ENCODE data around the gene GALNT4. TPM values are rescaled to one million over a fixed set of nuclear protein-coding genes. Genes with fewer than 3 reads are reported as not detected.

GALNT4 gene
- total RNA-seq, 1 donor from 2014 or later: 9.1 TPM

- Mint-ChIP-seq H3K27ac (no peak overlapping the region), H3K36me3 (ENCODE audit: low read depth) (no peaks in the 10 kb centered on the region), H3K27me3 (ENCODE audit: low read depth) (no peaks in the 10 kb centered on the region), H3K4me1 (ENCODE audit: low read depth) (peaks cover 9% of the 10 kb centered on the region), H3K4me3 (ENCODE audit: low read depth) (no peak overlapping the region), H3K9me3 (no peaks in the 10 kb centered on the region)
- intact Hi-C loops (cut with micrococcal nuclease): loop anchor here (10.0 kb wide), 2 partner anchors 469 to 1309 kb away; no protein-coding TSS in a partner anchor
- DNase-seq (ENCODE audit: low spot score): no peak
These were observed 21.6 kb upstream of the GALNT4 start for GRCh38 chr12:89546151-89546550.

DNA sequence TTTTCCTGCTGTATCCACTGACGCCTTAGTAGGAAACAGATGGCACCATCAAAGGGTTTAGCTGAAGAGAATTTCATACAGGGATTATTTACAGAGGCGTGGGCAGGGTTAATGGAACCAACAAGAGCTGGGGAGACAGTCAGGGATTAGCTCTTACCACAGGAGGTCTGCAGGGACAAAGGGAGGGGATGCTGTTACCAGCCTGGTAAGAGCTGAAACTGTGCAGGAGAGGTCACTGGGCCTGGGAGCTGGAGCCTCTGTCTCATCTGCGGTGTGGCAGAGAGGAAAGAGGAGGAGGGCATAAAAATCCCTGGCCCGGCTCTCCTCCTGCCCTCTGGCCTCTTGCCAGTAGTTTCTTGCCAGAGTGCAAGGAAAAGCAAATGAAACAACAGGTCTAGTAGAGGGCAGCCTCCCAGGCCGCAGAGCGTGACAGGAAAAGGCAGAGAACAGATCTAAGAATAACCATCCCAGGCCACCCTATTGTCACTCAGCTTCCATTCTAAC lies 20.1 kb upstream of the GALNT4 start:
- intact Hi-C loops (cut with micrococcal nuclease): loop anchor here (5.0 to 10.0 kb wide), 4 partner anchors 163 to 1310 kb away; partner anchors contain the start of gene ATP2B1

GRCh38 chr12:89544022-89544421 lies 19.4 kb upstream of the GALNT4 start:
- no peak for DNase-seq (ENCODE audit: low spot score)
- Mint-ChIP-seq H3K4me1 (ENCODE audit: low read depth) (peaks cover 9% of the 10 kb centered on the region), H3K27ac (no peak overlapping the region), H3K4me3 (ENCODE audit: low read depth) (no peak overlapping the region), H3K27me3 (ENCODE audit: low read depth) (no peaks in the 10 kb centered on the region), H3K36me3 (ENCODE audit: low read depth) (no peaks in the 10 kb centered on the region), H3K9me3 (no peaks in the 10 kb centered on the region)
- intact Hi-C loops (cut with micrococcal nuclease): loop anchor here (5.0 to 10.0 kb wide), 4 partner anchors 163 to 1311 kb away; partner anchors contain the start of gene ATP2B1

More for the DNA sequence above, 20.1 kb upstream of the GALNT4 start:
- H3K4me3 Mint-ChIP-seq (ENCODE audit: low read depth): no peak overlapping the region
- H3K9me3 Mint-ChIP-seq: no peaks in the 10 kb centered on the region
- H3K27ac Mint-ChIP-seq: no peak overlapping the region
- no peaks in the 10 kb centered on the region for H3K27me3 Mint-ChIP-seq (ENCODE audit: low read depth)
- DNase-seq (ENCODE audit: low spot score): no peak
- peaks cover 9% of the 10 kb centered on the region for H3K4me1 Mint-ChIP-seq (ENCODE audit: low read depth)
- H3K36me3 Mint-ChIP-seq (ENCODE audit: low read depth): no peaks in the 10 kb centered on the region

DNA sequence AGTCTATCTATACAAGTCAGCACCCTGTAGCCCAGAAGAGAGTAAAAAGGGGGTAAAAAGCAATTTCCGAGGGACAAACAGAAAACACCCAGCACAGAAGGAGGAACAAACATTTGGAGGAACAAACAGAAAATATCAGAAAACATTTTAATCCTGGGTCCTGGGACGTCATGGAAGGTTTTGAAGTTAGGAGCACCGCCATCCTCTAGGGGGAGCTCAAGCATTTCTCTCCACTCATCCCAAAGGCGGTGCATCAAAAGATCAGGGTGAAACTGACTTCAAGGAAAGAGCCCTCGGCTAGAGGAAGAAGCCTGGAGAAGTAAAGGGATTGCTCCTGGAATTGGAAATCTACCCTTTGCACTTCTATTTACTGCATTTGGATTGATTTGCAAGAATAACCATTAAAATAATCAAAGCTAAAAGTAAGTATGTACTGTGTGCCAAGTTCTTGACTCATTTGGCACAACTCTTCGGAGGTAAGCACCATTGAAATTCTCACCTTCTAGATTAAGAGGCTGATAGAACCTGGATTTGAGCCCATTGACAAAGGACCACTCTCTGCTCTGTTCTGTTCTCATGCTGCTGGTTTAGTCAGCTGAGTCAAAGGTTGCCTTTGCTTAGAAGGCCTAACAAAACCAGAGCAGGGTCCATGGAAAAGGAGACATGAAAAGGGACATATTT lies 18.5 kb upstream of the GALNT4 start:
- Mint-ChIP-seq H3K4me1 (ENCODE audit: low read depth) (peaks cover 9% of the 10 kb centered on the region), H3K36me3 (ENCODE audit: low read depth) (no peaks in the 10 kb centered on the region), H3K27me3 (ENCODE audit: low read depth) (no peaks in the 10 kb centered on the region), H3K9me3 (no peaks in the 10 kb centered on the region), H3K4me3 (ENCODE audit: low read depth) (no peak overlapping the region), H3K27ac (no peak overlapping the region)
- intact Hi-C loops (cut with micrococcal nuclease): loop anchor here (1.0 to 10.0 kb wide), 6 partner anchors 24 to 1312 kb away; partner anchors contain the start of gene ATP2B1
- DNase-seq (ENCODE audit: low spot score): peak; percentile 35

DNA sequence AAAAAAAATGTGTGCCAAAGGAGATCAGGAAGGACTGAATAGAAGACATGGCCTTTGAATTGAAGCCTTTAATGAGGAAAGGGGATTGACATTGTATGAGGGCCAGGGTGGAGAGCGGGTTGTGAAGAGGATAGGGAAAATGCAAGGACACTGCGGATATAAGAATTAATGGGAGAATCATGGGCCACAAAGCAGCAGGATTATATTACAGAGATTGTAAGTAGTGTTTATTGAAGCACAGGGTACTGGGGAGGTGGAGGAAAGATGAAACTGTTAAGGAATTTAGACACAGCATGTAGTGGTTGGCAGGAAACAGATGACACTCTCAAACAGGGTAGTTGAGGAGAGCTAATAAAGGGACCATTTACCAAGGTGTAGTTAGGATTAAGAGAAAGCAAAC lies 17.6 kb upstream of the GALNT4 start:
- no peaks in the 10 kb centered on the region for H3K27me3 Mint-ChIP-seq (ENCODE audit: low read depth)

GRCh38 chr12:89540586-89540985 lies 16.0 kb upstream of the GALNT4 start:
- no peak for DNase-seq (ENCODE audit: low spot score)
- Mint-ChIP-seq H3K9me3 (no peaks in the 10 kb centered on the region), H3K27me3 (ENCODE audit: low read depth) (no peaks in the 10 kb centered on the region), H3K4me3 (ENCODE audit: low read depth) (no peak overlapping the region), H3K4me1 (ENCODE audit: low read depth) (peaks cover 9% of the 10 kb centered on the region), H3K36me3 (ENCODE audit: low read depth) (no peaks in the 10 kb centered on the region), H3K27ac (no peak overlapping the region)
- intact Hi-C loops (cut with micrococcal nuclease): loop anchor here (5.0 to 10.0 kb wide), 4 partner anchors 167 to 1314 kb away; partner anchors contain the start of gene ATP2B1

More for the DNA sequence above, 17.6 kb upstream of the GALNT4 start:
- Mint-ChIP-seq H3K4me1 (ENCODE audit: low read depth) (peaks cover 9% of the 10 kb centered on the region), H3K36me3 (ENCODE audit: low read depth) (no peaks in the 10 kb centered on the region), H3K9me3 (no peaks in the 10 kb centered on the region), H3K27ac (no peak overlapping the region), H3K4me3 (ENCODE audit: low read depth) (no peak overlapping the region)
- no peak for DNase-seq (ENCODE audit: low spot score)
- intact Hi-C loops (cut with micrococcal nuclease): loop anchor here (1.0 to 10.0 kb wide), 6 partner anchors 25 to 1313 kb away; partner anchors contain the start of gene ATP2B1

DNA sequence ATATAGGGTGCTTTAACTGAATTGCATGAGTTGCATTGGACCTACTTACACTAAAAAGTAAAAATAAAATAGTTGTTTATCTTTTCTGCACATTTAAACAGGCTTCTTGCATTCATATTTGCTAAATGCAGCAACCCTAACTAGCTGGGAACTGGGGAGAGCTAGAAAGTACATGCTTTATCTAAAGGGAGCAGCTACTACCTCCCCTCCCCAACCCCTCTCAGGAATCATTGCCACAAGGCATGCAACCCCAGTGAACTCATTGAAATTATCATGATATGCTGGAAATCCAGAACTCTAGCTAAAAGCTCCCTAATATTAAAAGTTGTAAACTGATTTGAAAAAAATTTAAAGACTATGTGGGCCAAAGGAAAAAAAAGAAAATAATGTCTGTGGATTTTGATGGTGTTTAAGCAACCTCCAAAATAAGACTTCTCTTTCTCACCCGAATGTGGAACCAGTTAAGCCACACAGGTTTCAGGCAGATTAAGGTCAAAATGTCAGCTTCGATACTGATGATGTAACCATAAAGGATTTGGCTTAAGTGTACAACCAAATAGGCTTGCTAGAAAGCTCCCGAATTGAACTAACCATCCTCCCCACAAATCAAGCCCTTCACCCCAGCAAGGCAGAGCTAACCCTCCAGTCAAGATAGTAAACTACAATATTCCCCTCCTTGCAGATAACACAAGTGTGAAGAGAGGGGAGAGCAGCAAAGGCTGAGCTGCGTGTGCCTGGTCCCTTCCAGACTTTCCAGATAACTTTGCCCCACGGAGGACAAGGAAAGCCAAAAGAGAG lies 15.0 kb upstream of the GALNT4 start:
- Mint-ChIP-seq H3K4me3 (ENCODE audit: low read depth) (no peak overlapping the region), H3K9me3 (no peaks in the 10 kb centered on the region), H3K36me3 (ENCODE audit: low read depth) (no peaks in the 10 kb centered on the region), H3K27ac (no peak overlapping the region), H3K4me1 (ENCODE audit: low read depth) (peaks cover 9% of the 10 kb centered on the region), H3K27me3 (ENCODE audit: low read depth) (no peaks in the 10 kb centered on the region)
- intact Hi-C loops (cut with micrococcal nuclease): loop anchor here (5.0 to 10.0 kb wide), 4 partner anchors 168 to 1315 kb away; partner anchors contain the start of gene ATP2B1
- no peak for DNase-seq (ENCODE audit: low spot score)

GRCh38 chr12:89538897-89539296 lies 14.3 kb upstream of the GALNT4 start:
- DNase-seq (ENCODE audit: low spot score): no peak
- no peaks in the 10 kb centered on the region for H3K27me3 Mint-ChIP-seq (ENCODE audit: low read depth)
- no peak overlapping the region for H3K4me3 Mint-ChIP-seq (ENCODE audit: low read depth)
- peaks cover 9% of the 10 kb centered on the region for H3K4me1 Mint-ChIP-seq (ENCODE audit: low read depth)
- H3K36me3 Mint-ChIP-seq (ENCODE audit: low read depth): no peaks in the 10 kb centered on the region
- intact Hi-C loops (cut with micrococcal nuclease): no loop called here
- no peaks in the 10 kb centered on the region for H3K9me3 Mint-ChIP-seq
- no peak overlapping the region for H3K27ac Mint-ChIP-seq

GRCh38 chr12:89537389-89537788 lies 12.8 kb upstream of the GALNT4 start:
- H3K36me3 Mint-ChIP-seq (ENCODE audit: low read depth): no peaks in the 10 kb centered on the region
- no peaks in the 10 kb centered on the region for H3K9me3 Mint-ChIP-seq
- no peaks in the 10 kb centered on the region for H3K27me3 Mint-ChIP-seq (ENCODE audit: low read depth)
- no peak overlapping the region for H3K4me3 Mint-ChIP-seq (ENCODE audit: low read depth)
- peaks cover 4% of the 10 kb centered on the region for H3K4me1 Mint-ChIP-seq (ENCODE audit: low read depth)
- no peak overlapping the region for H3K27ac Mint-ChIP-seq
- intact Hi-C loops (cut with micrococcal nuclease): no loop called here
- no peak for DNase-seq (ENCODE audit: low spot score)

DNA sequence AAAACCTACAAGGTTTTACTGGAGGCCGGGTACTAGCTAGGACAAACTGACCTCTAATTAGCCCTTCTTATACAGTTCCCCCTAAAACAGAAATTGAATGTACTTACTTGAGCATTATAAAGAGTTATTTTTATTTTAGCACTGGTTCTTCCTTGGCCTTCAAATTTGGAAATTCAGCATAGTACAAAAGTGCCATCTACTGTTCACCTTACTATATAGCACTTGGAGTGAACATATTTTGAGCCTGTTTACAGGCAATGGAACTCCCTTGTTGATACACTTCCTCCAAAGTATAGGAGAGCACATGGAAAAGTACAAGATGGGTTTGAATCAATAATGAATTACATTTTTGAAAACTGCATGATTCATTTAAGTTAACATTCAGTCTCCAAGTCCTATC lies 5.1 kb upstream of the GALNT4 start:
- peaks cover 34% of the 10 kb centered on the region for H3K4me1 Mint-ChIP-seq (ENCODE audit: low read depth)
- intact Hi-C loops (cut with micrococcal nuclease): loop anchor here (1.0 kb wide), 3 partner anchors 59 to 512 kb away; no protein-coding TSS in a partner anchor
- no peaks in the 10 kb centered on the region for H3K9me3 Mint-ChIP-seq
- H3K36me3 Mint-ChIP-seq (ENCODE audit: low read depth): peaks cover under 1% of the 10 kb centered on the region
- H3K27me3 Mint-ChIP-seq (ENCODE audit: low read depth): no peaks in the 10 kb centered on the region
- no peak for DNase-seq (ENCODE audit: low spot score)
- H3K4me3 Mint-ChIP-seq (ENCODE audit: low read depth): no peak overlapping the region
- H3K27ac Mint-ChIP-seq: no peak overlapping the region

DNA sequence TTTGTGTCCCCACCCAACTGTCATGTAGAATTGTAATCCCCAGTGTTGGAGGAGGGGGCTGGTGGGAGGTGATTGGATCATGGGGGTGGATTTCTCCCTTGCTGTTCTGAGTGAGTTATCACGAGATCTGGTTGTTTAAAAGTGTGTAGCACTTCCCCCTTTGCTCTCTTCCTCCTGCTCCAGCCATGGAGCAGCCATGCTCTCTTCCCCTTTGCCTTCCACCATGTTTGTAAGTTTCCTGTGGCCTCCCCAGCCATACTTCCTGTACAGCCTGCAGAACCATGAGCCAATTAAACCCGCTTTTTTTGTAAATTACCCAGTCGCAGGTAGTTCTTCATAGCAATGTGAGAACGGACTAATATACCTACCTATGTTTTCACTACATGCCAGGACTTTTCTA lies 3.8 kb upstream of the GALNT4 start:
- Mint-ChIP-seq H3K9me3 (no peaks in the 10 kb centered on the region), H3K4me1 (ENCODE audit: low read depth) (peaks cover 39% of the 10 kb centered on the region), H3K4me3 (ENCODE audit: low read depth) (no peak overlapping the region), H3K27me3 (ENCODE audit: low read depth) (no peaks in the 10 kb centered on the region), H3K27ac (no peak overlapping the region), H3K36me3 (ENCODE audit: low read depth) (peaks cover 13% of the 10 kb centered on the region)
- no peak for DNase-seq (ENCODE audit: low spot score)
- intact Hi-C loops (cut with micrococcal nuclease): no loop called here

DNA sequence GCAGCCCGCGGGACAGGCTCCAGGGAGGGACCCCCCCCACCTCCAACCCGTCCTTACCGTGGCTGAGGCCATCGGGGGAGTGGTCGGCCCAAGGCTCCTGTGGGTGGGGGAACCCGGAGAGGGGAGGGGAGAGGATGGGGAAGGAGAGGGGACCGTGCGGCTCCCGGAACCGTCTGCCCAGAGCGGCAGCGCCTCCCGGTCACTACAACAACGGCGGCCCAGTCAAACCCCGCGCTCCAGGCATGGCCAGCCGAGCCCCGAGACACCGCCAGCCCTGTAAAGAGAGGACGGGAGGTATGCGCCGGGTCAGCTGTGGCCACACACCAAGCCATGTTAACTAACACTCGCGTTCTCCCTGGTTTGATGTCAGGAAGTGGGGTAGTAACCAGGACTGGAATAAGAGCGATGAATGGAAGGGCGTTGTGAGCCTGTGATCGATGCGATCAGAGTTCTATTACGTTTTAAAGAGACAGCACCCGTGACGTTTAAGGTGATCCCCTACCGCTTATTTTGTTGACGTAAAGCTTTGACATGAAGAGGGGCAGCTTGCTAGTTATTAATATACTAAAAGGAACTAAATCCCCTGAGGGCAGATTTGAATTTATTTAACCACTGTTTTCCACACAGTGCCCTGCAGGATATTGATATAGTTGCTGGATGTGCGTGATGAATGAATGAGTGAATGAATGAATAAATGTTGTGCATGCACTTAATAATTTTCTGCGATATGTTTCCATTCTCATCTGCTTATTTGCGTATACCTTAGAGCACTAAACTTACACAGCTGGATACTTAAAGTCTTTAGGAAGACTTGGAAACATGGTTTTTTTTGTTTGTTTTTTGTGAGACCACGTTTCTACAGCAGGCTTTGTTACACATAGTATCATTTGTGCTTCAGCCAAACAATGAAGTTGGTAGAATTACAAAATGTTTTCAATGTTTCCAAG lies 1.5 kb upstream of the GALNT4 start, which contains the start of gene POC1B:
Gene POC1B, minus strand, starts transcription at position 224 of the 947 bp plus-strand sequence. Its CDS starts 152 bp downstream, at position 72.
- Mint-ChIP-seq H3K27ac (peak within 1 kb of the TSS; percentile 99), H3K9me3 (no peaks in the 10 kb centered on the region), H3K27me3 (ENCODE audit: low read depth) (no peaks in the 10 kb centered on the region), H3K4me3 (ENCODE audit: low read depth) (peak within 1 kb of the TSS; percentile 99), H3K4me1 (ENCODE audit: low read depth) (peaks cover 58% of the 10 kb centered on the region), H3K36me3 (ENCODE audit: low read depth) (peaks cover 35% of the 10 kb centered on the region)
- peak; percentile 72 for DNase-seq (ENCODE audit: low spot score)
- intact Hi-C loops (cut with micrococcal nuclease): loop anchor here (1.0 to 2.0 kb wide), 5 partner anchors 32 to 1384 kb away; partner anchors contain the start of genes CEP290, DUSP6 and TMTC3
